HepG2 (cell line): Measurements from ENCODE around the gene TOB1. TPM values are rescaled to one million over a fixed set of nuclear protein-coding genes. Genes with fewer than 3 reads are reported as not detected.
A peak's percentile ranks its signal among the peaks of the same experiment; 100 is the strongest.

Source experiments
- CEBPB ChIP-seq: IDR thresholded peaks from 2 replicates; pipeline ENCODE4 v1.6.1; 2011; ENCODE audit warnings: low read depth, low read length, improper control_type of control experiment, borderline replicate concordance
- CSRNP2 ChIP-seq: sonication (generic); formaldehyde crosslinking; conservative IDR thresholded peaks from 2 replicates; pipeline ENCODE4 v1.8.0; 2022; ENCODE audit warnings: low read depth, missing genetic modification reagents
- EZH2 ChIP-seq: conservative IDR thresholded peaks from 2 replicates; pipeline ENCODE4 v1.6.1; 2012; ENCODE audit warnings: mild to moderate bottlenecking, low read depth, low read length, moderate library complexity
- HDAC2 ChIP-seq: sonication (generic); formaldehyde crosslinking; IDR thresholded peaks from 2 replicates; pipeline ENCODE4 v1.4.0; 2020; ENCODE audit warnings: missing genetic modification reagents
- HNRNPUL1 ChIP-seq: fragments of 200-400 bp; formaldehyde crosslinking; IDR thresholded peaks from 2 replicates; pipeline ENCODE4 v1.6.1; 2017; ENCODE audit warnings: low read depth, mild to moderate bottlenecking, low read length, moderate library complexity
- KAT8 ChIP-seq: IDR thresholded peaks from 2 replicates; pipeline ENCODE4 v1.6.1; 2016; ENCODE audit warnings: missing genetic modification reagents, missing compliant biosample characterization
- MTF1 ChIP-seq: sonication (generic); formaldehyde crosslinking; IDR thresholded peaks from 2 replicates; pipeline ENCODE4 v1.5.0; 2020; ENCODE audit warnings: missing genetic modification reagents
- NFE2 ChIP-seq: sonication (generic); formaldehyde crosslinking; IDR thresholded peaks from 2 replicates; pipeline ENCODE4 v1.4.0; 2020; ENCODE audit warnings: missing genetic modification reagents
- NFIC ChIP-seq: IDR thresholded peaks from 2 replicates; pipeline ENCODE4 v1.6.1; 2012; ENCODE audit warnings: mild to moderate bottlenecking, low read length, inconsistent platforms
- NR3C1 ChIP-seq: sonication (generic); formaldehyde crosslinking; IDR thresholded peaks from 2 replicates; pipeline ENCODE4 v1.4.0; 2020; ENCODE audit warnings: missing genetic modification reagents
- RXRB ChIP-seq: IDR thresholded peaks from 2 replicates; pipeline ENCODE4 v1.6.1; 2016; ENCODE audit warnings: borderline replicate concordance, missing genetic modification reagents, missing compliant biosample characterization
- SAP130 ChIP-seq: IDR thresholded peaks from 2 replicates; pipeline ENCODE4 v1.6.1; 2016; ENCODE audit warnings: low read depth
- SOX13 ChIP-seq, 3 experiments: fragments of 450-650 bp in 1 of 3; sonication (generic) in 1 of 3; formaldehyde crosslinking in 1 of 3; IDR thresholded peaks in 2 of 3; conservative IDR thresholded peaks in 1 of 3; 2 replicates each; pipeline versions ENCODE4 v1.5.0 to v1.6.1; 2016 to 2020; ENCODE audit warnings: antibody characterized with exemption in 1 of 3, mild to moderate bottlenecking in 1 of 3, missing compliant biosample characterization in 1 of 3, missing genetic modification reagents in 1 of 3, moderate library complexity in 1 of 3
- SPEN ChIP-seq: sonication (generic); formaldehyde crosslinking; IDR thresholded peaks from 2 replicates; pipeline ENCODE4 v1.5.1; 2020; ENCODE audit warnings: low read depth, mild to moderate bottlenecking, missing genetic modification reagents
- TRIM22 ChIP-seq: fragments of 450-650 bp; IDR thresholded peaks from 2 replicates; pipeline ENCODE4 v1.6.1; 2017
- ZBTB3 ChIP-seq: sonication (generic); formaldehyde crosslinking; IDR thresholded peaks from 2 replicates; pipeline ENCODE4 v1.4.0; 2020; ENCODE audit warnings: low read depth, mild to moderate bottlenecking, moderate library complexity, missing genetic modification reagents, borderline replicate concordance
- ZMYM2 ChIP-seq: sonication (generic); formaldehyde crosslinking; IDR thresholded peaks from 2 replicates; pipeline ENCODE4 v1.8.0; 2022; ENCODE audit warnings: mild to moderate bottlenecking, missing genetic modification reagents
- ZNF121 ChIP-seq: sonication (generic); formaldehyde crosslinking; IDR thresholded peaks from 2 replicates; pipeline ENCODE4 v1.5.0; 2020; ENCODE audit warnings: mild to moderate bottlenecking, missing genetic modification reagents
- ZNF232 ChIP-seq: sonication (generic); formaldehyde crosslinking; IDR thresholded peaks from 2 replicates; pipeline ENCODE4 v1.4.0; 2020; ENCODE audit warnings: missing genetic modification reagents, borderline replicate concordance
- ZNF841 ChIP-seq: sonication (generic); formaldehyde crosslinking; IDR thresholded peaks from 2 replicates; pipeline ENCODE4 v1.8.1; 2023; ENCODE audit warnings: missing genetic modification reagents, borderline replicate concordance
- polyA plus RNA-seq, 8 experiments: library from polyadenylated mRNA; depleted of rRNA in 3 of 8; stranded (reverse) in 7 of 8; unstranded in 1 of 8; fragments of >200 nt; fragmentation: Illumina TruSeq in 4 of 8; extraction: Trizol in 4 of 8; gene quantifications; 2 replicates each; pipeline versions ENCODE4 v1.2.1 to v1.2.3, GENCODE V29; 2011 to 2016; ENCODE audit warnings: low read depth in 4 of 8, missing spikeins in 1 of 8, mixed read lengths in 1 of 8; ENCODE audit not compliant: insufficient read depth in 1 of 8
- total RNA-seq, 5 experiments: library from RNA; depleted of rRNA; stranded (reverse); fragments of >200 nt; fragmentation: Illumina TruSeq; extraction: Trizol; gene quantifications; 2 replicates each; pipeline ENCODE4 v1.2.3, GENCODE V29; 2016; ENCODE audit warnings: low read depth in 1 of 5
- TF ChIP-seq, protein P1 (sequence below): sonication (generic); formaldehyde crosslinking; IDR thresholded peaks from 2 replicates; pipeline ENCODE4 v1.4.0; 2020; ENCODE audit warnings: mild to moderate bottlenecking, missing genetic modification reagents
- TF ChIP-seq, protein P2 (sequence below): IDR thresholded peaks from 2 replicates; pipeline ENCODE4 v1.6.1; 2016

Gene TOB1
- total and polyA plus RNA-seq, 2 of the 13 experiments (the other 11 are each of a cell fraction or from before 2014, with no cell fraction given) = 21.9 to 57.7 TPM

GRCh38 chr17:50855708-50856330, 10.3 kb downstream of the TOB1 start (continued):
- TF ChIP-seq CSRNP2 (CRISPR knock-in tag) (no peak), HNRNPUL1 (no peak), ZBTB3 (CRISPR knock-in tag) (no peak), SOX13 (IDR thresholded peaks at IDR 0.05) (no peak), SOX13 (CRISPR knock-in tag; conservative IDR thresholded peaks at IDR 0.05 in 1 of 2, IDR thresholded peaks at IDR 0.05 in 1 of 2) (peak in 1 of 2 experiments; percentile 71; a peak in 2 of 4 replicates), NFE2 (no peak), HDAC2 (CRISPR knock-in tag) (no peak; the same call in 1 of the 2 replicates), EZH2 (no peak), RXRB (CRISPR knock-in tag) (peak; percentile 73; the same call in 1 of the 2 replicates), KAT8 (peak; percentile 51), ZNF232 (CRISPR knock-in tag) (no peak), TRIM22 (no peak), CEBPB (peak; percentile 22; the same call in 1 of the 2 replicates), MTF1 (CRISPR knock-in tag) (no peak), NFIC (no peak), SPEN (no peak), ZNF841 (no peak), NR3C1 (CRISPR knock-in tag) (no peak), SAP130 (CRISPR knock-in tag) (peak; percentile 88), ZNF121 (no peak), ZMYM2 (peak; percentile 42; the same call in 1 of the 2 replicates)
- TF ChIP-seq, protein P1, sequence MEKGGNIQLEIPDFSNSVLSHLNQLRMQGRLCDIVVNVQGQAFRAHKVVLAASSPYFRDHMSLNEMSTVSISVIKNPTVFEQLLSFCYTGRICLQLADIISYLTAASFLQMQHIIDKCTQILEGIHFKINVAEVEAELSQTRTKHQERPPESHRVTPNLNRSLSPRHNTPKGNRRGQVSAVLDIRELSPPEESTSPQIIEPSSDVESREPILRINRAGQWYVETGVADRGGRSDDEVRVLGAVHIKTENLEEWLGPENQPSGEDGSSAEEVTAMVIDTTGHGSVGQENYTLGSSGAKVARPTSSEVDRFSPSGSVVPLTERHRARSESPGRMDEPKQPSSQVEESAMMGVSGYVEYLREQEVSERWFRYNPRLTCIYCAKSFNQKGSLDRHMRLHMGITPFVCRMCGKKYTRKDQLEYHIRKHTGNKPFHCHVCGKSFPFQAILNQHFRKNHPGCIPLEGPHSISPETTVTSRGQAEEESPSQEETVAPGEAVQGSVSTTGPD (CRISPR knock-in tag) = no peak
- TF ChIP-seq, protein P2, sequence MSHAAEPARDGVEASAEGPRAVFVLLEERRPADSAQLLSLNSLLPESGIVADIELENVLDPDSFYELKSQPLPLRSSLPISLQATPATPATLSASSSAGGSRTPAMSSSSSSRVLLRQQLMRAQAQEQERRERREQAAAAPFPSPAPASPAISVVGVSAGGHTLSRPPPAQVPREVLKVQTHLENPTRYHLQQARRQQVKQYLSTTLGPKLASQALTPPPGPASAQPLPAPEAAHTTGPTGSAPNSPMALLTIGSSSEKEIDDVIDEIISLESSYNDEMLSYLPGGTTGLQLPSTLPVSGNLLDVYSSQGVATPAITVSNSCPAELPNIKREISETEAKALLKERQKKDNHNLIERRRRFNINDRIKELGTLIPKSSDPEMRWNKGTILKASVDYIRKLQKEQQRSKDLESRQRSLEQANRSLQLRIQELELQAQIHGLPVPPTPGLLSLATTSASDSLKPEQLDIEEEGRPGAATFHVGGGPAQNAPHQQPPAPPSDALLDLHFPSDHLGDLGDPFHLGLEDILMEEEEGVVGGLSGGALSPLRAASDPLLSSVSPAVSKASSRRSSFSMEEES (CRISPR knock-in tag) = no peak
